Mucosa of descending colon (tissue), 3 donors: ENCODE measurements around the gene TEDC2. TPM values are rescaled to one million over a fixed set of nuclear protein-coding genes. Genes with fewer than 3 reads are reported as not detected.
"Not testable (repeated sequence)": the region's sequence is repeated elsewhere in the genome, so short reads cannot be mapped to it uniquely, and the experiment has no call there.

ENCODE experiments used
- ATAC-seq: fragments of 200-7000 bp; cut with Tn5 transposase; one replicate; pipeline ENCODE4 v1.9.1; 2020; ENCODE audit warnings: mild to moderate bottlenecking, moderate library complexity
- DNase-seq, 3 donors: peaks; one replicate each; pipeline ENCODE4 v3.0.0-alpha.2; 2020
- H3K36me3 ChIP-seq: fragments of 200-600 bp; one replicate; pipeline ENCODE4 v1.8.0; 2021; ENCODE audit warnings: low read depth, mild to moderate bottlenecking
- H3K4me1 ChIP-seq: fragments of 200-600 bp; one replicate; pipeline ENCODE4 v1.8.0; 2021; ENCODE audit warnings: low read depth, mild to moderate bottlenecking
- H3K4me3 ChIP-seq: fragments of 200-600 bp; one replicate; pipeline ENCODE4 v1.8.0; 2021; ENCODE audit warnings: mild to moderate bottlenecking
- H3K9me3 ChIP-seq: fragments of 200-600 bp; one replicate; pipeline ENCODE4 v1.8.0; 2021; ENCODE audit warnings: mild to moderate bottlenecking
- CTCF ChIP-seq: fragments of 200-600 bp; IDR thresholded peaks from one replicate; pipeline ENCODE4 v1.8.0; 2022; ENCODE audit warnings: antibody characterized with exemption, mild to moderate bottlenecking
- intact Hi-C, 2 donors: fragments of 100-400 bp; cut with DNase I in 1 of 2; cut with micrococcal nuclease in 1 of 2; formaldehyde crosslinking; loops; one replicate each; pipeline versions ENCODE4 v1.11.0 to v1.11.1; 2022; cut with DNase I, micrococcal nuclease
- total RNA-seq, 3 donors: library from RNA; stranded (reverse); fragmentation: NEBNext Ultra II Directional in 2 of 3; extraction: Animal tissue kit (Norgen Biotek cat#: 25700) in 2 of 3; gene quantifications; one replicate each; pipeline versions ENCODE4 v1.2.1 to v1.2.4, GENCODE V29; 2021 to 2023
- donor health status: DM: no; HTN: no; CAD: no; lungs with moderate emphysema.
- donor health status: DM: no; HTN: no; CAD: no.
- donor health status: DM: no; HTN: yes; CAD: no.

Gene TEDC2
- total RNA-seq, 3 donors from 2014 or later, result 1.1 to 5.5 (median 2.8) TPM

GRCh38 chr16:2478279-2478678 is 18.4 kb downstream of the TEDC2 start:
- TF ChIP-seq CTCF, result no peak
- H3K9me3 ChIP-seq, result no peaks in the 10 kb centered on the region
- intact Hi-C loops, result no loop called here
- DNase-seq (no peak), ATAC-seq (no peak)
- H3K4me3 ChIP-seq, result no peak overlapping the region
- H3K4me1 ChIP-seq, result peaks cover 22% of the 10 kb centered on the region
- no peaks in the 10 kb centered on the region for H3K36me3 ChIP-seq

- DNase-seq, H3K9me3 ChIP-seq, ATAC-seq, H3K36me3 ChIP-seq, intact Hi-C loops, H3K4me3 ChIP-seq: not testable (repeated sequence)
- peaks cover 18% of the 10 kb centered on the region for H3K4me1 ChIP-seq
These were observed 20.1 kb downstream of the TEDC2 start for GRCh38 chr16:2479996-2480395.

GRCh38 chr16:2480948-2481347 is 21.0 kb downstream of the TEDC2 start:
- H3K9me3 ChIP-seq, result no peaks in the 10 kb centered on the region
- DNase-seq (peak; percentile 78 to 86 (median 81)), ATAC-seq (peak; percentile 94)
- H3K4me1 ChIP-seq, result peaks cover 14% of the 10 kb centered on the region
- no peak overlapping the region for H3K4me3 ChIP-seq
- TF ChIP-seq CTCF, result no peak
- intact Hi-C loops, result no loop called here
- no peaks in the 10 kb centered on the region for H3K36me3 ChIP-seq

- H3K4me3 ChIP-seq, result no peak overlapping the region
- DNase-seq, result no peak
- H3K4me1 ChIP-seq, result peaks cover 12% of the 10 kb centered on the region
- H3K9me3 ChIP-seq, result no peaks in the 10 kb centered on the region
- no peak for TF ChIP-seq CTCF
- H3K36me3 ChIP-seq, result no peaks in the 10 kb centered on the region
- no peak for ATAC-seq
- intact Hi-C loops, result no loop called here
These were observed 21.8 kb downstream of the TEDC2 start for GRCh38 chr16:2481676-2482075.

- intact Hi-C loops, result no loop called here
- Histone ChIP-seq H3K4me3 (no peak overlapping the region), H3K9me3 (no peaks in the 10 kb centered on the region), H3K36me3 (no peaks in the 10 kb centered on the region), H3K4me1 (peaks cover 12% of the 10 kb centered on the region)
- TF ChIP-seq CTCF, result no peak
- no peak for ATAC-seq
- DNase-seq, result no peak
These were observed 22.3 kb downstream of the TEDC2 start for GRCh38 chr16:2482249-2482648.

GRCh38 chr16:2482708-2483534 is 23.0 kb downstream of the TEDC2 start:
- no peak for DNase-seq
- Histone ChIP-seq H3K36me3 (no peaks in the 10 kb centered on the region), H3K4me1 (peaks cover 12% of the 10 kb centered on the region), H3K4me3 (no peak overlapping the region), H3K9me3 (no peaks in the 10 kb centered on the region)
- no peak for TF ChIP-seq CTCF
- intact Hi-C loops, result no loop called here
- ATAC-seq, result no peak
